Liver (tissue), 9 donors: ENCODE results near the gene IRAK3. TPM values are rescaled to one million over a fixed set of nuclear protein-coding genes. Genes with fewer than 3 reads are reported as not detected.
"Not testable (repeated sequence)": the region's sequence is repeated elsewhere in the genome, so short reads cannot be mapped to it uniquely, and the experiment has no call there.

Source experiments
- DNase-seq: peaks from one replicate; pipeline ENCODE4 v3.0.0-alpha.2; 2017; ENCODE audit warnings: low spot score
- H3K27ac ChIP-seq, 2 donors: one replicate each; pipeline ENCODE4 v1.7.0; 2013; ENCODE audit warnings: inconsistent platforms in 2 of 2, low read length in 2 of 2, control low read depth in 1 of 2, low read depth in 1 of 2, mild to moderate bottlenecking in 1 of 2
- H3K27me3 ChIP-seq, 4 donors: one replicate each; pipeline versions ENCODE4 v1.6.1 to v1.7.0; 2013; ENCODE audit warnings: low read length in 3 of 4, inconsistent platforms in 1 of 4, mild to moderate bottlenecking in 1 of 4, moderate library complexity in 1 of 4; ENCODE audit not compliant: control insufficient read depth in 4 of 4, insufficient read depth in 4 of 4
- H3K36me3 ChIP-seq, 4 donors: one replicate each; pipeline versions ENCODE4 v1.6.1 to v1.7.0; 2013; ENCODE audit warnings: low read length in 3 of 4, mild to moderate bottlenecking in 3 of 4, low read depth in 1 of 4, moderate library complexity in 1 of 4; ENCODE audit not compliant: control insufficient read depth in 4 of 4, insufficient read depth in 3 of 4
- H3K4me1 ChIP-seq, 4 donors: one replicate each; pipeline versions ENCODE4 v1.6.1 to v1.7.0; 2013; ENCODE audit warnings: low read length in 3 of 4, mild to moderate bottlenecking in 3 of 4, moderate library complexity in 1 of 4; ENCODE audit not compliant: control insufficient read depth in 4 of 4, insufficient read depth in 4 of 4
- H3K4me3 ChIP-seq, 3 donors: one replicate each; pipeline versions ENCODE4 v1.6.1 to v1.7.0; 2013; ENCODE audit warnings: low read length in 3 of 3, control low read depth in 1 of 3, low read depth in 1 of 3, mild to moderate bottlenecking in 1 of 3
- H3K9ac ChIP-seq, 2 donors: one replicate each; pipeline ENCODE4 v1.7.0; 2013; ENCODE audit warnings: low read length in 2 of 2, mild to moderate bottlenecking in 2 of 2, moderate library complexity in 2 of 2, control low read depth in 1 of 2, low read depth in 1 of 2
- H3K9me3 ChIP-seq, 4 donors: one replicate each; pipeline versions ENCODE4 v1.6.1 to v1.7.0; 2013; ENCODE audit warnings: low read length in 3 of 4; ENCODE audit not compliant: control insufficient read depth in 4 of 4
- ATF3 ChIP-seq: IDR thresholded peaks from 2 replicates; pipeline ENCODE4 v1.6.1; 2016; ENCODE audit warnings: antibody characterized with exemption
- EGR1 ChIP-seq, 2 donors: IDR thresholded peaks; 2 replicates each; pipeline ENCODE4 v1.6.1; 2016 to 2018; ENCODE audit warnings: antibody characterized with exemption in 2 of 2, low read depth in 2 of 2
- GABPA ChIP-seq, 2 donors: IDR thresholded peaks in 1 of 2; conservative IDR thresholded peaks in 1 of 2; 2 replicates each; pipeline ENCODE4 v1.6.1; 2016; ENCODE audit warnings: antibody characterized with exemption in 2 of 2, mild to moderate bottlenecking in 1 of 2, moderate library complexity in 1 of 2
- JUND ChIP-seq, 2 donors: IDR thresholded peaks; 2 replicates each; pipeline ENCODE4 v1.6.1; 2016; ENCODE audit warnings: antibody characterized with exemption in 2 of 2
- NR2F2 ChIP-seq: IDR thresholded peaks from 2 replicates; pipeline ENCODE4 v1.6.1; 2016; ENCODE audit warnings: antibody characterized with exemption
- RAD21 ChIP-seq, 2 donors: IDR thresholded peaks; 2 replicates each; pipeline ENCODE4 v1.6.1; 2016; ENCODE audit warnings: antibody characterized with exemption in 2 of 2, mild to moderate bottlenecking in 2 of 2
- RXRA ChIP-seq, 2 donors: IDR thresholded peaks; 2 replicates each; pipeline ENCODE4 v1.6.1; 2017 to 2018; ENCODE audit warnings: antibody characterized with exemption in 2 of 2, mild to moderate bottlenecking in 1 of 2
- SP1 ChIP-seq: IDR thresholded peaks from 2 replicates; pipeline ENCODE4 v1.6.1; 2018; ENCODE audit warnings: antibody characterized with exemption, mild to moderate bottlenecking
- TAF1 ChIP-seq: conservative IDR thresholded peaks from 2 replicates; pipeline ENCODE4 v1.6.1; 2016; ENCODE audit warnings: antibody characterized with exemption, mild to moderate bottlenecking
- YY1 ChIP-seq: IDR thresholded peaks from 2 replicates; pipeline ENCODE4 v1.6.1; 2016; ENCODE audit warnings: antibody characterized with exemption, mild to moderate bottlenecking
- WGBS: extraction: QIAGEN DNeasy Blood & Tissue Kit; methylation state at CpG from one replicate; pipeline ENCODE4 v1.1.7; 2013; 5-methylcytosine and 5-hydroxymethylcytosine counted together
- polyA plus RNA-seq, 2 donors: library from polyadenylated mRNA; stranded (reverse) in 1 of 2; unstranded in 1 of 2; fragments of 200-250 nt in 1 of 2; fragments of >200 nt in 1 of 2; fragmentation: Nextera tagmentation in 1 of 2; extraction: Ambion mirVana in 1 of 2; gene quantifications; one replicate each; pipeline versions ENCODE4 v1.2.1 to v1.2.3, GENCODE V29; 2013 to 2015
- total RNA-seq, 2 donors: library from RNA; depleted of rRNA; stranded (reverse); fragments of >200 nt; gene quantifications; one replicate each; pipeline ENCODE4 v1.2.3, GENCODE V29; 2014
- TF ChIP-seq, protein P1 (sequence below): fragments of 150-350 bp; IDR thresholded peaks from 2 replicates; pipeline ENCODE4 v1.5.1; 2017; ENCODE audit warnings: improper control_type of control experiment, low read depth, low read length; ENCODE audit not compliant: missing input control
- TF ChIP-seq, protein P2 (sequence below): IDR thresholded peaks from 2 replicates; pipeline ENCODE4 v1.6.1; 2016; ENCODE audit warnings: antibody characterized with exemption
- donor health status: healthy.
- donor health status: healthy.
- donor health status: healthy.
- donor health status: healthy.
- donor health status: healthy.

IRAK3 gene
- total and polyA plus RNA-seq, 4 donors = 1.1 to 8.6 (median 3.5) TPM

GRCh38 chr12:66182956-66183355 lies 6.1 kb upstream of the IRAK3 start (continued):
- TF ChIP-seq, protein P1, sequence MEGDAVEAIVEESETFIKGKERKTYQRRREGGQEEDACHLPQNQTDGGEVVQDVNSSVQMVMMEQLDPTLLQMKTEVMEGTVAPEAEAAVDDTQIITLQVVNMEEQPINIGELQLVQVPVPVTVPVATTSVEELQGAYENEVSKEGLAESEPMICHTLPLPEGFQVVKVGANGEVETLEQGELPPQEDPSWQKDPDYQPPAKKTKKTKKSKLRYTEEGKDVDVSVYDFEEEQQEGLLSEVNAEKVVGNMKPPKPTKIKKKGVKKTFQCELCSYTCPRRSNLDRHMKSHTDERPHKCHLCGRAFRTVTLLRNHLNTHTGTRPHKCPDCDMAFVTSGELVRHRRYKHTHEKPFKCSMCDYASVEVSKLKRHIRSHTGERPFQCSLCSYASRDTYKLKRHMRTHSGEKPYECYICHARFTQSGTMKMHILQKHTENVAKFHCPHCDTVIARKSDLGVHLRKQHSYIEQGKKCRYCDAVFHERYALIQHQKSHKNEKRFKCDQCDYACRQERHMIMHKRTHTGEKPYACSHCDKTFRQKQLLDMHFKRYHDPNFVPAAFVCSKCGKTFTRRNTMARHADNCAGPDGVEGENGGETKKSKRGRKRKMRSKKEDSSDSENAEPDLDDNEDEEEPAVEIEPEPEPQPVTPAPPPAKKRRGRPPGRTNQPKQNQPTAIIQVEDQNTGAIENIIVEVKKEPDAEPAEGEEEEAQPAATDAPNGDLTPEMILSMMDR = no peak
- no peak for TF ChIP-seq JUND (IDR thresholded peaks at IDR 0.05)
- no peak for TF ChIP-seq RAD21 (IDR thresholded peaks at IDR 0.05)
- TF ChIP-seq TAF1 = no peak
- TF ChIP-seq, protein P2, sequence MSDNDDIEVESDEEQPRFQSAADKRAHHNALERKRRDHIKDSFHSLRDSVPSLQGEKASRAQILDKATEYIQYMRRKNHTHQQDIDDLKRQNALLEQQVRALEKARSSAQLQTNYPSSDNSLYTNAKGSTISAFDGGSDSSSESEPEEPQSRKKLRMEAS = no peak
- TF ChIP-seq GABPA (IDR thresholded peaks at IDR 0.05 in 1 of 2, conservative IDR thresholded peaks at IDR 0.05 in 1 of 2) = no peak
- TF ChIP-seq SP1 = no peak
- TF ChIP-seq NR2F2 = no peak
- TF ChIP-seq RXRA (IDR thresholded peaks at IDR 0.05) = no peak

DNA sequence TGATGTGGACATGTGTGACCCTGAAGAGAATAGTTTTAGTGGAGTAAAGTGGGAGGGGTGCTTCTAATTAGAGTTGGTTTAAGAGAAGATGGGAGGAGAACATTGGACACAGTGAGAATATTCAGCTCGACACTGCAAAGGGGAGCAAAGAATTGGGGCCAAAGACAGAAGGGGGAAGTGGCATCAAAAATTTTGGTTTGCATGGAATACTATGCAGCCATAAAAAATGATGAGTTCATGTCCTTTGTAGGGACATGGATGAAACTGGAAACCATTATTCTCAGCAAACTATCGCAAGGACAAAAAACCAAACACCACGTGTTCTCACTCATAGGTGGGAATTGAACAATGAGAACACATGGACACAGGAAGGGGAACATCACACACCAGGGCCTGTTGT lies 4.2 kb upstream of the IRAK3 start:
- H3K9me3 ChIP-seq, H3K27ac ChIP-seq, DNase-seq, H3K9ac ChIP-seq, H3K27me3 ChIP-seq, H3K4me3 ChIP-seq, H3K4me1 ChIP-seq, H3K36me3 ChIP-seq: not testable (repeated sequence)
- WGBS = 82% methylated on average over 2 of the region's 3 CpGs

- WGBS = 73% methylated on average over 2 of the region's 2 CpGs
- H3K27ac ChIP-seq = no peak overlapping the region
- no peak overlapping the region for H3K4me3 ChIP-seq
- no peak overlapping the region for H3K9ac ChIP-seq
- H3K9me3 ChIP-seq = peaks cover 0 to 2% (median 0%) of the 10 kb centered on the region in 4 donors
- DNase-seq = no peak
- H3K36me3 ChIP-seq = no peaks in the 10 kb centered on the region
- TF ChIP-seq ATF3 = no peak
- no peak for TF ChIP-seq RAD21 (IDR thresholded peaks at IDR 0.05)
- TF ChIP-seq YY1 = no peak
- no peak for TF ChIP-seq EGR1 (IDR thresholded peaks at IDR 0.05; ENCODE audit: low read depth in 2 of 2)
- H3K27me3 ChIP-seq = peaks cover 0 to 5% (median 0%) of the 10 kb centered on the region in 4 donors
- H3K4me1 ChIP-seq = peaks cover 0 to 3% (median 1%) of the 10 kb centered on the region in 4 donors
Observed at GRCh38 chr12:66187036-66187435, 2.0 kb upstream of the IRAK3 start.

- TF ChIP-seq RAD21 (IDR thresholded peaks at IDR 0.05) = no peak
- TF ChIP-seq JUND (IDR thresholded peaks at IDR 0.05) = no peak
- TF ChIP-seq NR2F2 = no peak
- TF ChIP-seq ATF3 = no peak
- no peak for TF ChIP-seq YY1
- TF ChIP-seq EGR1 (IDR thresholded peaks at IDR 0.05; ENCODE audit: low read depth in 2 of 2) = no peak
- Histone ChIP-seq H3K9me3 (peaks cover 0 to 2% (median 0%) of the 10 kb centered on the region in 4 donors), H3K27ac (no peak overlapping the region), H3K27me3 (peaks cover 0 to 5% (median 0%) of the 10 kb centered on the region in 4 donors), H3K4me1 (peaks cover 0 to 3% (median 1%) of the 10 kb centered on the region in 4 donors), H3K9ac (no peak overlapping the region), H3K36me3 (no peaks in the 10 kb centered on the region), H3K4me3 (no peak overlapping the region)
- DNase-seq = no peak
- 83% methylated on average over 4 of the region's 4 CpGs for WGBS
Observed at GRCh38 chr12:66187821-66188220, 1.2 kb upstream of the IRAK3 start.
